NCI-H1092 (cell line): ENCODE measurements around the gene NUDT14.

Source experiments
- DNase-seq: peaks from one replicate; lab custom pipeline; 2025; lab: John Stamatoyannopoulos, UW

NUDT14 gene

GRCh38 chr14:105159344-105159743 is 21.8 kb downstream of the NUDT14 start:
- no peak for DNase-seq

- DNase-seq, result no peak
Observed at GRCh38 chr14:105158794-105159193, 22.3 kb downstream of the NUDT14 start.

- DNase-seq, result no peak
Observed at GRCh38 chr14:105157872-105158271, 23.2 kb downstream of the NUDT14 start.

GRCh38 chr14:105156414-105157375 is 24.4 kb downstream of the NUDT14 start:
- no peak for DNase-seq

GRCh38 chr14:105155681-105156413 is 25.3 kb downstream of the NUDT14 start:
- DNase-seq, result no peak

GRCh38 chr14:105155071-105155651 is 26.0 kb downstream of the NUDT14 start:
- DNase-seq, result no peak

GRCh38 chr14:105154476-105154871 is 26.6 kb downstream of the NUDT14 start:
- DNase-seq, result no peak

- DNase-seq, result no peak
Observed at GRCh38 chr14:105153739-105154475, 27.2 kb downstream of the NUDT14 start.

GRCh38 chr14:105153331-105153731 is 27.8 kb downstream of the NUDT14 start:
- DNase-seq, result no peak

GRCh38 chr14:105152794-105153241 is 28.3 kb downstream of the NUDT14 start:
- DNase-seq, result no peak

GRCh38 chr14:105151838-105152793 is 29.0 kb downstream of the NUDT14 start:
- no peak for DNase-seq

GRCh38 chr14:105151084-105151837 is 29.9 kb downstream of the NUDT14 start:
- no peak for DNase-seq

- no peak for DNase-seq
Observed at GRCh38 chr14:105150368-105151083, 30.6 kb downstream of the NUDT14 start.

GRCh38 chr14:105150026-105150367 is 31.1 kb downstream of the NUDT14 start:
- DNase-seq, result no peak

- no peak for DNase-seq
Observed at GRCh38 chr14:105149146-105149781, 31.8 kb downstream of the NUDT14 start.

GRCh38 chr14:105148604-105149145 is 32.4 kb downstream of the NUDT14 start:
- no peak for DNase-seq

GRCh38 chr14:105147671-105148603 is 33.2 kb downstream of the NUDT14 start:
- no peak for DNase-seq
